H9 (cell line): ENCODE data around the gene SLC2A8. TPM values are rescaled to one million over a fixed set of nuclear protein-coding genes. Genes with fewer than 3 reads are reported as not detected.

ENCODE experiments used
- DNase-seq: peaks from one replicate; pipeline ENCODE4 v3.0.0-alpha.2; 2017
- H2AFZ ChIP-seq: one replicate; pipeline ENCODE4 v1.6.1; 2013; ENCODE audit warnings: mild to moderate bottlenecking, low read length, control low read depth, moderate library complexity
- H2AK5ac ChIP-seq: 2 replicates; pipeline ENCODE4 v1.6.1; 2013; ENCODE audit warnings: low read length, control low read depth, mixed read lengths; ENCODE audit not compliant: insufficient read length
- H2BK120ac ChIP-seq: one replicate; pipeline ENCODE4 v1.6.1; 2013; ENCODE audit warnings: low read depth, mild to moderate bottlenecking, low read length, control low read depth, inconsistent platforms; ENCODE audit not compliant: poor library complexity, severe bottlenecking
- H2BK12ac ChIP-seq: 2 replicates; pipeline ENCODE4 v1.6.1; 2013; ENCODE audit warnings: low read length, control low read depth, mixed read lengths, low read depth; ENCODE audit not compliant: insufficient read length
- H2BK15ac ChIP-seq: 2 replicates; pipeline ENCODE4 v1.6.1; 2013; ENCODE audit warnings: low read depth, low read length, control low read depth
- H2BK20ac ChIP-seq: one replicate; pipeline ENCODE4 v1.6.1; 2013; ENCODE audit warnings: low read depth, mild to moderate bottlenecking, low read length, control low read depth, inconsistent platforms; ENCODE audit not compliant: poor library complexity, severe bottlenecking
- H2BK5ac ChIP-seq: 2 replicates; pipeline ENCODE4 v1.6.1; 2013; ENCODE audit warnings: low read length, control low read depth, mixed read lengths; ENCODE audit not compliant: insufficient read length
- H3K14ac ChIP-seq: 2 replicates; pipeline ENCODE4 v1.6.1; 2013; ENCODE audit warnings: low read length, control low read depth; ENCODE audit not compliant: insufficient read depth
- H3K18ac ChIP-seq: 2 replicates; pipeline ENCODE4 v1.6.1; 2013; ENCODE audit warnings: low read depth, mild to moderate bottlenecking, mixed read lengths, low read length, control low read depth; ENCODE audit not compliant: insufficient read length
- H3K23ac ChIP-seq: 2 replicates; pipeline ENCODE4 v1.6.1; 2013; ENCODE audit warnings: low read length, control low read depth, mixed read lengths, low read depth; ENCODE audit not compliant: insufficient read length
- H3K23me2 ChIP-seq: 2 replicates; pipeline ENCODE4 v1.6.1; 2013; ENCODE audit warnings: low read depth, mild to moderate bottlenecking, mixed read lengths, low read length, control low read depth; ENCODE audit not compliant: insufficient read length, poor library complexity, severe bottlenecking
- H3K27ac ChIP-seq: 2 replicates; pipeline ENCODE4 v1.5.1; 2013; ENCODE audit warnings: low read length, control low read depth, mixed read lengths, low read depth; ENCODE audit not compliant: insufficient read length
- H3K27me3 ChIP-seq: 2 replicates; pipeline ENCODE4 v1.6.1; 2013; ENCODE audit warnings: low read length, control low read depth, inconsistent platforms; ENCODE audit not compliant: insufficient read depth
- H3K4ac ChIP-seq: 2 replicates; pipeline ENCODE4 v1.6.1; 2013; ENCODE audit warnings: low read depth, mild to moderate bottlenecking, control low read depth, inconsistent platforms, low read length, moderate library complexity
- H3K4me1 ChIP-seq: 2 replicates; pipeline ENCODE4 v1.6.1; 2013; ENCODE audit warnings: low read length, control low read depth, inconsistent platforms; ENCODE audit not compliant: insufficient read depth
- H3K4me2 ChIP-seq: 2 replicates; pipeline ENCODE4 v1.6.1; 2013; ENCODE audit warnings: low read length, control low read depth, mixed read lengths; ENCODE audit not compliant: insufficient read length, insufficient read depth
- H3K56ac ChIP-seq: 2 replicates; pipeline ENCODE4 v1.6.1; 2013; ENCODE audit warnings: low read depth, mild to moderate bottlenecking, mixed read lengths, low read length, control low read depth; ENCODE audit not compliant: insufficient read length
- H3K79me1 ChIP-seq: 2 replicates; pipeline ENCODE4 v1.6.1; 2013; ENCODE audit warnings: low read depth, mild to moderate bottlenecking, moderate library complexity, low read length, control low read depth, inconsistent platforms; ENCODE audit not compliant: insufficient read depth, poor library complexity, severe bottlenecking
- H3K79me2 ChIP-seq: 2 replicates; pipeline ENCODE4 v1.6.1; 2013; ENCODE audit warnings: low read length, control low read depth, inconsistent platforms; ENCODE audit not compliant: insufficient read depth
- H3K9ac ChIP-seq: 2 replicates; pipeline ENCODE4 v1.6.1; 2013; ENCODE audit warnings: low read length, control low read depth, mixed read lengths; ENCODE audit not compliant: insufficient read length; ENCODE audit errors: extremely low read depth
- H3K9me3 ChIP-seq: one replicate; pipeline ENCODE4 v1.6.1; 2013; ENCODE audit warnings: low read depth, low read length, inconsistent platforms; ENCODE audit not compliant: control insufficient read depth
- H3T11ph ChIP-seq: one replicate; pipeline ENCODE4 v1.6.1; 2013; ENCODE audit warnings: mild to moderate bottlenecking, low read length, control low read depth, inconsistent platforms
- H4K20me1 ChIP-seq: one replicate; pipeline ENCODE4 v1.6.1; 2013; ENCODE audit not compliant: control insufficient read depth, insufficient read length, insufficient read depth
- H4K5ac ChIP-seq: 2 replicates; pipeline ENCODE4 v1.6.1; 2013; ENCODE audit warnings: low read depth, mild to moderate bottlenecking, mixed read lengths, low read length, control low read depth; ENCODE audit not compliant: insufficient read length
- H4K8ac ChIP-seq: replicated peaks from 2 replicates; pipeline ENCODE4 v1.6.1; 2013; ENCODE audit warnings: low read length, control low read depth, mixed read lengths, low read depth; ENCODE audit not compliant: insufficient read length
- H4K91ac ChIP-seq: 2 replicates; pipeline ENCODE4 v1.6.1; 2013; ENCODE audit warnings: low read depth, mild to moderate bottlenecking, moderate library complexity, mixed read lengths, low read length, control low read depth; ENCODE audit not compliant: insufficient read length
- H3K27ac Mint-ChIP-seq, 3 experiments: 2 replicates in 2 of 3; 3 replicates in 1 of 3; pipeline ENCODE4 v1.8.0; 2020 to 2021; ENCODE audit warnings: mixed read lengths in 3 of 3, mild to moderate bottlenecking in 1 of 3, moderate library complexity in 1 of 3
- H3K27me3 Mint-ChIP-seq: 2 replicates; pipeline ENCODE4 v1.8.0; 2021; ENCODE audit warnings: low read depth, mild to moderate bottlenecking, moderate library complexity, mixed read lengths
- H3K36me3 Mint-ChIP-seq, 3 experiments: 2 replicates in 2 of 3; 3 replicates in 1 of 3; pipeline ENCODE4 v1.8.0; 2020 to 2021; ENCODE audit warnings: low read depth in 3 of 3, mixed read lengths in 3 of 3; ENCODE audit not compliant: insufficient read depth in 1 of 3
- H3K4me1 Mint-ChIP-seq, 2 experiments: 2 replicates each; pipeline ENCODE4 v1.8.0; 2020; ENCODE audit warnings: mixed read lengths in 2 of 2
- H3K4me3 Mint-ChIP-seq, 2 experiments: 2 replicates in 1 of 2; 3 replicates in 1 of 2; pipeline ENCODE4 v1.8.0; 2020 to 2021; ENCODE audit warnings: mild to moderate bottlenecking in 2 of 2, mixed read lengths in 2 of 2, moderate library complexity in 1 of 2
- H3K9me3 Mint-ChIP-seq, 2 experiments: 2 replicates in 1 of 2; 3 replicates in 1 of 2; pipeline ENCODE4 v1.8.0; 2020; ENCODE audit warnings: mild to moderate bottlenecking in 2 of 2, mixed read lengths in 2 of 2, moderate library complexity in 1 of 2
- CTCF ChIP-seq: fragments of 200-600 bp; sonication (generic); conservative IDR thresholded peaks from 3 replicates; pipeline ENCODE4 v1.8.0; 2021; ENCODE audit warnings: antibody characterized with exemption, mild to moderate bottlenecking
- WGBS: extraction: QIAGEN DNeasy Blood & Tissue Kit; methylation state at CpG from one replicate; pipeline ENCODE4 v1.1.7; 2013; ENCODE audit warnings: missing lambda C conversion rate, low lambda C conversion rate, mixed read lengths; ENCODE audit not compliant: insufficient read length; ENCODE audit errors: extremely low coverage; 5-methylcytosine and 5-hydroxymethylcytosine counted together
- total RNA-seq: library from RNA; stranded (reverse); gene quantifications from 2 replicates; pipeline ENCODE4 v1.2.1, GENCODE V29; 2021

The SLC2A8 gene
- total RNA-seq, 1 experiment from 2014 or later: 38.3 TPM

- WGBS: no CpG with 5 or more reads among the region's 6 CpGs
- no peak overlapping the region for H3K27ac ChIP-seq
- no peak overlapping the region for H4K91ac ChIP-seq
- no peak overlapping the region for H2AFZ ChIP-seq
- no peak overlapping the region for H3K4me2 ChIP-seq
- Mint-ChIP-seq H3K4me1 (peaks cover 17 to 31% of the 10 kb centered on the region in 2 experiments), H3K36me3 (no peaks in the 10 kb centered on the region), H3K27ac (no peak overlapping the region), H3K9me3 (no peaks in the 10 kb centered on the region), H3K4me3 (no peak overlapping the region), H3K27me3 (peaks cover 13% of the 10 kb centered on the region; the same call in 1 of the 2 replicates)
- no peak for TF ChIP-seq CTCF
- no peaks in the 10 kb centered on the region for H4K20me1 ChIP-seq
- no peak overlapping the region for H4K5ac ChIP-seq
- no peak overlapping the region for H3K56ac ChIP-seq
- H3K18ac ChIP-seq: no peak overlapping the region
- no peak overlapping the region for H2BK15ac ChIP-seq
- no peaks in the 10 kb centered on the region for H3K79me2 ChIP-seq
- no peak overlapping the region for H3K14ac ChIP-seq
- no peak for DNase-seq
- H2BK20ac ChIP-seq: no peak overlapping the region
- H3K27me3 ChIP-seq: 0 out of 2 replicates have a peak, but pooled peaks cover 1% of the 10 kb centered on the region
- H4K8ac ChIP-seq: no peak overlapping the region
- no peak overlapping the region for H2BK120ac ChIP-seq
- H3K23me2 ChIP-seq: no peaks in the 10 kb centered on the region
- H3K4ac ChIP-seq: no peak overlapping the region
- H3K79me1 ChIP-seq: no peaks in the 10 kb centered on the region
- no peak overlapping the region for H3K9ac ChIP-seq
- no peaks in the 10 kb centered on the region for H3K9me3 ChIP-seq
- H3K23ac ChIP-seq: no peak overlapping the region
- no peaks in the 10 kb centered on the region; the same call in 1 of the 2 replicates for H3K4me1 ChIP-seq
- H3T11ph ChIP-seq: no peak overlapping the region
- H2BK12ac ChIP-seq: no peak overlapping the region
- H2AK5ac ChIP-seq: no peak overlapping the region
- H2BK5ac ChIP-seq: no peak overlapping the region
Observed at GRCh38 chr9:127388856-127389238, 8.1 kb upstream of the SLC2A8 start.
